Activated naive CD4-positive, alpha-beta T cell (primary cell): Measurements from ENCODE around the gene TAP1.
"Not testable (repeated sequence)": the region's sequence is repeated elsewhere in the genome, so short reads cannot be mapped to it uniquely, and the experiment has no call there.

Experiments
- DNase-seq, 4 experiments: peaks; one replicate each; lab custom pipeline; 2025; lab: John Stamatoyannopoulos, UW

Gene TAP1

GRCh38 chr6:32839356-32839755 lies 14.1 kb downstream of the TAP1 start:
- no peak for DNase-seq

DNA sequence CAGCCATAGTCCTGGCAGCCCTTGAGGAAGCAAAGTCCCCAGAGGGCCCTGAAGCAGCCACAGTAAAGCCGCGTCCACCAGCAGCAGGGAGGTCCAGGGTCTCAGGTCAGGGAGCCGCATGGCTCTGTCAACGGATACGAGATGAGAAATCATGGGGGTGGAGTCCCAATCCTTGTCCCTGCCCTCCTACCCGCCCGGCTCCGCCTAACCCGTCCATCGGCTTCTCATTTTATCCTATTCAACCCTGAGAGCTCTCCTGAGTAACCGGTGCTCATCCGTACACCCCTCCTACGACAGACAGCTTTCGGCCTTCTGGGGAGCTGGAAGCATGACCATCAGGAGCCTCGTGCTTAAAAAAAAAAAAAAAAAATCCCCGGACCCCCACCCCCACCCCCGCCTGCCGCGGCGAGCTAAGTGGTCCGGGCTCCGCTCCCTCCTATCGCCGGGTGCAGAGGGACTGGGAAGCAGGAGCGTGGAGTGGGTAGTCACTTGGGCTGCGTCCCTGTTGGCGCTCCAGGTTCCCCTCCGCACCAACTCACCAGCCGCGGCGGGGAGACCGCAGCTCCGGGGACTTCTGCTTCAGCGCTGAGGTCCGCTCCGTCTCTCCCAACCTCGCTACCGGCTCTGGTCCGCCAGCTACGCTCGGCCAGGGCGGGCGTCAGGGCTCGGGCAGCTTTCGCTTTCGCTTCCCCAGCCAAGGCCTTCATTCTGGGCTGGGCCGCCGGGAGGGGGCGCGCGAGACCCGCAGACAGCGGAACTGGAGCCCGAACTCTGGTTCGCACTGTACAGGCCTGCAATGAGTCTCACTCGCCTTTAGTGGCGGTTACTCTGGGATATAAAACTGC lies 15.2 kb downstream of the TAP1 start, which contains the start of gene TAP2:
Gene TAP2 (minus strand): TSS at position 626 of the 845 bp plus-strand sequence. CDS start 506 bp downstream, at position 120.
- DNase-seq: peak; percentile 96 to 99 (median 98)

- no peak for DNase-seq
Measured at GRCh38 chr6:32837651-32838113, 15.8 kb downstream of the TAP1 start.

- DNase-seq: no peak
Measured at GRCh38 chr6:32836873-32837272, 16.6 kb downstream of the TAP1 start.

- DNase-seq: no peak
Measured at GRCh38 chr6:32835167-32835893, 18.2 kb downstream of the TAP1 start.

DNA sequence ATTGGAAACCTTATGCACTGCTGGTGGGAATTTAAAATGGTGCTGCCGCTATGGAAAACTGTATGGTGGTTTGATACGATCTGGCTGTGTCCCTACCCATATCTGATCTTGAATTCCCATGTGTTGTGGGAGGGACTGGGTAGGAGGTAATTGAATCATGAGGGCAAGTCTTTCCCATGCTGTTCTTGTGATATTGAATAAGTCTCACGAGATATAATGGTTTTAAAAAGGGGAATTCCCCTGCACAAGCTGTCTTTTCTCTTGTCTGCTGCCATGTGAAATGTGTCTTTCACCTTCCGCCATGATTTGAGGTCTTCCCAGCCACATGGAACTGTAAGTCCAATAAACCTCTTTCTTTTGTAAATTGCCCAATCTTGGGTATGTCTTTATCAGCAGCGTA lies 19.8 kb downstream of the TAP1 start:
- no peak for DNase-seq

DNA sequence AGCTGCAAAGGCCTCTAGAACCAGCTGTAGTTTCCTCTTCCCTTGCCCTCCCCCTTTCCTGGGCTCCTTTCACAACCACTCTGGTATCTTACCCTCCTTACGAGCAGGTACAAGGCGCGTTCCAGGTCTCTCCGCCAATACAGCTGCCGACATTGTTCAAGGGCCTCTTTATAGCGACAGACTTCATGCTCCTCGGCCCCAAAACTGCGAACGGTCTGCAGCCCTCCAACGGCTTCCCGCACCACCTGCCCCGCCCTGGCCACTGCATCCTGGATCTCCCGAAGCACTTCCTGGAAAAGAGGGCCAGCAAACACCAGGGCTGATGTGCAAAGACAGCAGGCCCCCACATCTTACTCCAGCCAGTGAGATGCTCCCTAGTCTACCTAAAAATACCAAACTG lies 21.0 kb downstream of the TAP1 start:
- DNase-seq: no peak

DNA sequence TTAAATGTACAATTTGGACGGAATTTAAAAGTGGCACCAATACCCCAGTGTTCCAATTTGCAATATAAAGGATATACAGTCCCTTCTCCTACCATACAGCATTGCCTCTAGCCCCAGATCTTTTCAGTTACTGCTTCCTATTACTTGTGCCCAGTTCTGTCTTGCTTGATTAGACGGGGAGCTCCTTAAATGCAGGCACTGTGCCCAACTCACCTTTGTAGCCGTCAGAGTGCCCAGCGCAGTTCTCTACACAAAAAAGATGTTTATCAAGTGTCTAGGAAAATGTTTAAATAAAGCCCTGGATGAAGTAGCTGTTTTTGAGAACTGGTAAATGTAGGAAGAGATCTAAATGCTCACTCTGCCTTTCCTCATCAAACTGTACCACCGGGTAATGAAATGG lies 22.6 kb downstream of the TAP1 start:
- no peak for DNase-seq

DNA sequence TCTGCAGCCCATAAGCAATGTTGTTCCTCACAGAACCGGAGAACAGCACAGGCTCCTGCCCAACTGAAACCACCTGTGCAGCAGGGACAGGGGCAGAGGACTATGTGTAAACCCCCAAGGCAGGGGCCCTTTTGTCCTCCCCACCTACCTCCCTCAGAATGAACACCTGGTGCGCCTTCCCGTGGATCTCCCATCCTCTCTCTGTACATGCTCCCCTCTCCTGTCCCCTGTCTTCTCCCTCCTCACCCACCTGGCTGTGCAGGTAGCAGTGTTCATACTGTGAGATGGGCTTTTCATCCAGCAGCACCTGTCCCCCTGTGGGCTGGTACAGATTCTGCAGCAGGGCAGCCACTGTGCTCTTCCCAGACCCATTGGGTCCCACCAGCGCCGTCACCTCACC lies 23.5 kb downstream of the TAP1 start:
- no peak for DNase-seq

- no peak for DNase-seq
Measured at GRCh38 chr6:32829495-32829894, 24.0 kb downstream of the TAP1 start.

- DNase-seq: no peak
Measured at GRCh38 chr6:32827025-32827424, 26.5 kb downstream of the TAP1 start.

GRCh38 chr6:32825966-32826365 lies 27.5 kb downstream of the TAP1 start:
- DNase-seq: no peak

- no peak for DNase-seq
Measured at GRCh38 chr6:32819729-32820128, 33.8 kb downstream of the TAP1 start.

DNA sequence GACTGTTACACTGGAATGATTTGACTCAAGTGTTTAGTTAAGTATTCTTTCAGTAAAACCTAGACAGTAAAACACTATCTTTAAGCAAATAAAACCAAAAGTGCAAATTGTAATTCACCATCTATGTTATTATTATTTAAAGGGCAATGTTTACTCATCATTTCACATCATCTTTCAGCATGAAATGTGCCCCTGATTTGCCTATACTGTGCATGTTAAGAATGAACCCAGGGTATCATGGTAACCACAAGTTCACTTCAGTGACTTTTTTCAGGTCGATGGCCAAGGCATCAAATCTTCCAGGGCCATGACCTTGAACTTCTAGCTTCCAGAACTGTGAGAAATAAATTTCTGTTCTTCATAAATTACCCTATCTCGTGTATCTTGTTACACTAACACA lies 34.6 kb downstream of the TAP1 start:
- DNase-seq: no peak

- DNase-seq: no peak
Measured at GRCh38 chr6:32816746-32817204, 36.7 kb downstream of the TAP1 start, which contains the start of gene HLA-DOB. Gene HLA-DOB (minus strand): TSS chr6:32817002. CDS start chr6:32816951, 51 bp downstream.

DNA sequence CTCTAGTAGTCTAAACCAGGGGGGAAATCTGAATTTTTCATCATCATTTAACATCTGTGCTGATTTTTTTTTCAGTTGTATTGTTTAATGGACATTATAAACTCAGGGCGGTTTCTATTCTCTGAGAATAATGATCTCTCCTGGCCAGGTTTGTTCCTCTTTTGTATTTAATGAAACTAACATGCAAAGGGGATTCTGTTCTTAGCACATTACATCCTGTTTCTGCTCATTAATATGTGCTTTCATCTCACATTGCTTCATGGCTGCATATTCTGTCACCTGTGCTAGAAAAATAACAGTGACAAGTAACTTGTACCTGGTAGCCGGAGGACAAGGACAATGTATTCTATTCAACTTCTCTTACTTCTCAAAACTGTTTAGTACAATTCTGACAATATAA lies 37.5 kb downstream of the TAP1 start:
- DNase-seq: no peak

GRCh38 chr6:32815115-32815514 lies 38.4 kb downstream of the TAP1 start:
- DNase-seq: no peak

- no peak for DNase-seq
Measured at GRCh38 chr6:32814145-32814544, 39.4 kb downstream of the TAP1 start.

DNA sequence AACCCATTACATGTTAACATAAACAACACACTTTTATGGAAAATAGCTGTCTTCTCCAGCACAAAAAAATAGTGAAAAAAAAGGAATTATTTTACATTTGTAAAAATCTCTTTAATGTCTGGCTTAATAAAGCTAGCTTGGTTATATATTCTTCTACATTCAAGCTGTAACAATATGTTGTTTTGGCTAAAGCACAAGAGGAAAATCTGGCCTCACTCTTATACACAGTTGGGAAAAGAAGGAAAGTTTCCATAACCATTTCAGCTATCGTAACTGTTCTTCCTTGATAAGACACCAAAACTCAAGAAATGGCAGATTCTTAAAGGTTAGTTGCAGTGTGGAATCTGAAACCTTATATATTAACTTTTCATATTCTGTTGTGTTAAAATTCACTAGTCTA lies 44.3 kb downstream of the TAP1 start:
- no peak for DNase-seq

DNA sequence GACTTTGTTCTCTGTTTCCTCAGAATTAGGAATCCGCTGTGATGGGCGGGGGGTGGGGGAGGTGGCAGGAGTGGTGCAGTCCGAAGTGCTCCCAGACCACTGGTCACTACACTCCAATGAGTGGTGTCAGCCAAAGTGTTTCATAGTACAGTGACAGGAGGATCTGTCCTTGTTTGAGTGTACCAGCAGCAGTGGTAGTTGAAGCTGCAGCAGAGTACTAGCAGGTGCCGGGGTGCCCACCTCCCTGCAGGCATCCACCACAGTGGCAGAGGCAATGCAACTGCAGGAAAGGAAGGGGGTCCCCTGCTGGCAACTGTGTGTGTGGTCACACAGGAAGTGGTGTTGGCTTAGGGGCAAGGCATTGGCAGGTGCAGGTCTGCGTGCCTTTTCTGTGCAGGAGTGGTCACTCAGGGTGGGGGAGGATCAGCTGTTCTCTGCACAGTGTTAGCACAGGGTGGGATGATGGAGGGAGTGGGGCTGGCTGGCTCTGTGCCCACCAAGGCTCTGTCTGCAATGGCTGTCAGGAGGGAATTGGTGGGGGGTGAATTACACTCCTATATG lies 46.4 kb downstream of the TAP1 start:
- no peak for DNase-seq

GRCh38 chr6:32805404-32805803 lies 48.1 kb downstream of the TAP1 start:
- not testable (repeated sequence) for DNase-seq

DNA sequence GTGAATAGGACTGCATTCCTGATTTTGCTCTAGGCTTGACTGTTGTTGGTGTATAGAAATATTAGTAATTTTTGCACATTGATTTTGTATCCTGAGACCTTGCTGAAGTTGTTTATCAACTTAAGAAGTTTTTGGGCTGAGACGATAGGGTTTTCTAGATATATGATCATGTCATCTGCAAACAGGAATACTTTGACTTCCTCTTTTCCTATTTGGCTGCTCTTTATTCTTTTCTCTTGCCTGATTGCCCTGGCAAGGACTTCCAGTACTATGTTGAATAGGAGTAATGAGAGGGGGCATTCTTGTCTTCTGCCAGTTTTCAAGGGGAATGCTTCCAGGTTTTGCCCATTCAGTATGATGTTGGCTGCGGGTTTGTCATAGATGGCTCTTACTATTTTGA lies 50.1 kb downstream of the TAP1 start:
- DNase-seq: no peak

- DNase-seq: no peak
Measured at GRCh38 chr6:32799740-32800139, 53.8 kb downstream of the TAP1 start.
